Keratinocyte (primary cell): ENCODE measurements around the gene TNPO2. TPM values are rescaled to one million over a fixed set of nuclear protein-coding genes. Genes with fewer than 3 reads are reported as not detected.

ENCODE experiments used
- DNase-seq: peaks from one replicate; pipeline ENCODE4 v3.0.0-alpha.2; 2011; ENCODE audit warnings: low read depth, missing footprints, low spot score
- FAIRE-seq: peaks from 2 replicates; lab custom pipeline; 2011; peaks lifted over from hg19 to GRCh38; lab: Jason Lieb, UNC
- H2AFZ ChIP-seq: 2 replicates; pipeline ENCODE4 v1.6.0; 2012; ENCODE audit warnings: low read length, control low read depth, inconsistent platforms; ENCODE audit not compliant: control insufficient read depth
- H3K27ac ChIP-seq: 2 replicates; pipeline ENCODE4 v1.5.1; 2011; ENCODE audit warnings: low read length; ENCODE audit not compliant: control insufficient read depth, insufficient read depth
- H3K27me3 ChIP-seq: 3 replicates; pipeline ENCODE4 v1.6.0; 2011; ENCODE audit warnings: low read length; ENCODE audit not compliant: control insufficient read depth, insufficient read depth; ENCODE audit errors: extremely low read depth
- H3K36me3 ChIP-seq, 2 experiments: 2 replicates in 1 of 2; 3 replicates in 1 of 2; pipeline ENCODE4 v1.5.1; 2011; ENCODE audit warnings: low read length in 2 of 2, mild to moderate bottlenecking in 1 of 2; ENCODE audit not compliant: control insufficient read depth in 2 of 2, insufficient read depth in 2 of 2; ENCODE audit errors: extremely low read depth in 1 of 2
- H3K4me1 ChIP-seq: 3 replicates; pipeline ENCODE4 v1.5.1; 2011; ENCODE audit warnings: low read length; ENCODE audit not compliant: control insufficient read depth, insufficient read depth; ENCODE audit errors: extremely low read depth
- H3K4me2 ChIP-seq: 3 replicates; pipeline ENCODE4 v1.6.0; 2011; ENCODE audit warnings: low read depth, low read length; ENCODE audit not compliant: control insufficient read depth, insufficient read depth; ENCODE audit errors: extremely low read depth
- H3K4me3 ChIP-seq, 3 experiments: fragments of 200-600 bp in 1 of 3; sonication (generic) in 1 of 3; 2 replicates in 2 of 3; 3 replicates in 1 of 3; pipeline ENCODE4 v1.5.1; 2011 to 2016; ENCODE audit warnings: low read length in 3 of 3, mild to moderate bottlenecking in 3 of 3, control low read depth in 2 of 3, inconsistent platforms in 1 of 3, low read depth in 1 of 3, mixed read lengths in 1 of 3, mixed run types in 1 of 3, moderate library complexity in 1 of 3; ENCODE audit not compliant: control insufficient read depth in 2 of 3, insufficient read depth in 2 of 3; ENCODE audit errors: extremely low read depth in 1 of 3
- H3K79me2 ChIP-seq: 2 replicates; pipeline ENCODE4 v1.6.0; 2012; ENCODE audit warnings: low read length; ENCODE audit not compliant: control insufficient read depth, insufficient read depth
- H3K9ac ChIP-seq: 3 replicates; pipeline ENCODE4 v1.6.0; 2011; ENCODE audit warnings: low read length; ENCODE audit not compliant: control insufficient read depth, insufficient read depth; ENCODE audit errors: extremely low read depth
- H3K9me1 ChIP-seq: 3 replicates; pipeline ENCODE4 v1.6.0; 2011; ENCODE audit warnings: low read length; ENCODE audit not compliant: control insufficient read depth, insufficient read depth; ENCODE audit errors: extremely low read depth
- H3K9me3 ChIP-seq: 2 replicates; pipeline ENCODE4 v1.5.1; 2012; ENCODE audit warnings: low read depth, low read length; ENCODE audit not compliant: control insufficient read depth
- H4K20me1 ChIP-seq: 3 replicates; pipeline ENCODE4 v1.6.0; 2011; ENCODE audit warnings: low read length; ENCODE audit not compliant: control insufficient read depth, insufficient read depth; ENCODE audit errors: extremely low read depth
- CTCF ChIP-seq, 3 experiments: IDR thresholded peaks in 1 of 3; conservative IDR thresholded peaks in 1 of 3; optimal IDR thresholded peaks in 1 of 3; 2 replicates in 2 of 3; 3 replicates in 1 of 3; pipeline versions ENCODE3 to v1.5.1; 2011; ENCODE audit warnings: low read length in 3 of 3, mild to moderate bottlenecking in 3 of 3, moderate library complexity in 2 of 3, control low read depth in 1 of 3, inconsistent platforms in 1 of 3; ENCODE audit not compliant: insufficient read depth in 2 of 3; ENCODE audit errors: extremely low read depth in 1 of 3
- EZH2 ChIP-seq: IDR thresholded peaks from one replicate; pipeline ENCODE4 v1.6.1; 2012; ENCODE audit warnings: inconsistent platforms, mild to moderate bottlenecking, low read length, moderate library complexity
- dilution Hi-C: fragments of 300-500 bp; cut with MboI; formaldehyde crosslinking; loops from one replicate; pipeline ENCODE4 v1.7.0; 2020; ENCODE audit warnings: low sequenced_read_pairs; ENCODE audit not compliant: extremely low pct_ligation_motif_present
- polyA plus RNA-seq, 5 experiments: library from polyadenylated mRNA; depleted of rRNA in 3 of 5; stranded (reverse) in 3 of 5; stranded (forward) in 1 of 5; unstranded in 1 of 5; fragments of >200 nt; gene quantifications; 1 replicate in 1 of 5; 2 replicates in 3 of 5; 3 replicates in 1 of 5; pipeline versions ENCODE4 v1.2.1 to v1.2.3, GENCODE V29; 2011 to 2012; ENCODE audit warnings: missing spikeins in 2 of 5, low read depth in 1 of 5, low replicate concordance in 1 of 5

Gene TNPO2
- polyA plus RNA-seq, 1 donor (not counting 4 experiments of a cell fraction or from before 2014, with no cell fraction given): 75.3 TPM

GRCh38 chr19:12731337-12731736 is 7.6 kb upstream of the TNPO2 start:
- TF ChIP-seq CTCF (optimal IDR thresholded peaks at IDR 0.05 in 1 of 3, IDR thresholded peaks at IDR 0.05 in 1 of 3, conservative IDR thresholded peaks at IDR 0.05 in 1 of 3; ENCODE audit: extremely low read depth in 1 of 3, insufficient read depth in 2 of 3, low read length in 3 of 3) (no peak), EZH2 (no peak)
- peaks cover 18% of the 10 kb centered on the region for H3K4me1 ChIP-seq
- no peak overlapping the region for H3K4me2 ChIP-seq
- FAIRE-seq (no peak), DNase-seq (no peak)
- no peaks in the 10 kb centered on the region for H3K27me3 ChIP-seq
- H3K9me3 ChIP-seq: no peaks in the 10 kb centered on the region
- no peaks in the 10 kb centered on the region for H3K9me1 ChIP-seq
- no peak overlapping the region for H2AFZ ChIP-seq
- H3K27ac ChIP-seq: no peak overlapping the region
- peaks cover 21 to 31% of the 10 kb centered on the region in 2 experiments for H3K36me3 ChIP-seq
- peaks cover 49% of the 10 kb centered on the region for H3K79me2 ChIP-seq
- H3K9ac ChIP-seq: no peak overlapping the region
- H3K4me3 ChIP-seq: no peak overlapping the region
- dilution Hi-C loops: no loop called here
- peaks cover 15% of the 10 kb centered on the region for H4K20me1 ChIP-seq

- H3K9me3 ChIP-seq: no peaks in the 10 kb centered on the region
- H3K9ac ChIP-seq: no peak overlapping the region
- FAIRE-seq (no peak), DNase-seq (no peak)
- no peak overlapping the region for H3K27ac ChIP-seq
- no peaks in the 10 kb centered on the region for H3K27me3 ChIP-seq
- H3K79me2 ChIP-seq: peaks cover 49% of the 10 kb centered on the region
- TF ChIP-seq CTCF (optimal IDR thresholded peaks at IDR 0.05 in 1 of 3, IDR thresholded peaks at IDR 0.05 in 1 of 3, conservative IDR thresholded peaks at IDR 0.05 in 1 of 3; ENCODE audit: extremely low read depth in 1 of 3, insufficient read depth in 2 of 3, low read length in 3 of 3): no peak
- no peak for TF ChIP-seq EZH2
- peaks cover 15% of the 10 kb centered on the region for H4K20me1 ChIP-seq
- H3K36me3 ChIP-seq: peaks cover 21 to 31% of the 10 kb centered on the region in 2 experiments
- H3K4me1 ChIP-seq: peaks cover 18% of the 10 kb centered on the region
- no peak overlapping the region for H2AFZ ChIP-seq
- H3K4me2 ChIP-seq: no peak overlapping the region
- dilution Hi-C loops: no loop called here
- H3K9me1 ChIP-seq: no peaks in the 10 kb centered on the region
- no peak overlapping the region for H3K4me3 ChIP-seq
Observed at GRCh38 chr19:12730064-12730463, 6.3 kb upstream of the TNPO2 start.
